Hematopoietic multipotent progenitor cell (in vitro differentiated cells): ENCODE measurements around the gene IL22. TPM values are rescaled to one million over a fixed set of nuclear protein-coding genes. Genes with fewer than 3 reads are reported as not detected.
"Not testable (repeated sequence)": the region's sequence is repeated elsewhere in the genome, so short reads cannot be mapped to it uniquely, and the experiment has no call there.

Source experiments
- DNase-seq, 3 donors: peaks; one replicate each; pipeline ENCODE4 v3.0.0-alpha.2; 2011 to 2015; ENCODE audit warnings: low read depth in 2 of 3, low spot score in 2 of 3
- total RNA-seq: library from RNA; depleted of rRNA; stranded (reverse); fragments of >200 nt; gene quantifications from one replicate; pipeline ENCODE4 v1.2.3, GENCODE V29; 2012

IL22 gene
- total RNA-seq, 1 donor = not detected

GRCh38 chr12:68231691-68232090 is 21.7 kb downstream of the IL22 start:
- DNase-seq = no peak

- DNase-seq = no peak
These were observed 22.2 kb downstream of the IL22 start for GRCh38 chr12:68231229-68231628.

DNA sequence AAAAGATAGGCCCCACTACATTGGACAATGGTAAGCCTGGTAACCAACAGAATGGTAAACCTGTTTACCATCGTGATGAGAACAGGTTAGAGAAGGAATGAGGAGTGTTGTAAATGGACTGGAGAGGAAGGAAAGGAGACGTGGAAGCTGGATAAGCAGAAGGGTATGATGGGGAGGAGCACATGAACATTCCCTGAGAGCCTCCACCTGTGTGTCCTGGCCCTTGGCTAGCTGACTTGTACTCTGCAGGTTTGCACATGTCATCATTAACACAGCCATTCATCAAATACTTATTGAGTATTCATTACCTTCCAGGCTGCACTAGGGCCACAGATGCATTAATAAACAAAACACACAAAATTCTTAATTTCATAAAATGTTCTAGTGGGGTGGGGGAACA is 23.4 kb downstream of the IL22 start:
- no peak for DNase-seq

DNA sequence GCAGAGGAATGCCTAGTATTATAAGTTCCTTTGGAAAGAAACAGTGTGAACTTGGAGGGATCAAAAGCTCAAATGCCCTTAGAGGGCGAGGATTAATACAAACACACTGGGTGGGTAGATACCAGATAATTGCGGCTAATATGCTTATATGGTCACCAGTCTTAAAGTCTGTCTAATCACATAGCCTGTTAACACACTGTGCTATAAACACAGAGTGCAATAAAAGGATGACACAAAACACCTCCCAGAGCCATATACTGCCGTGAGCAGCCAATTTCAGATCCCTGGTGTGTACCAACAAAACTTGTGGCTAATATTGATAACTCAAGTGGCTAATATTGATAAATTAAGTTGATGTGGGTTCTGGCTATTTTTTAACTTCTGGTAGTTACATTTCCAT is 26.0 kb downstream of the IL22 start:
- no peak for DNase-seq

- DNase-seq = no peak
These were observed 27.6 kb downstream of the IL22 start, which contains the start of gene IL26 for GRCh38 chr12:68225576-68226476. Gene IL26, minus strand, starts transcription at chr12:68225810. Its CDS starts 54 bp downstream, at chr12:68225756.

- no peak for DNase-seq
These were observed 28.7 kb downstream of the IL22 start for GRCh38 chr12:68224613-68225285.

- DNase-seq = peak; percentile 49 to 78 (median 76)
These were observed 30.2 kb downstream of the IL22 start for GRCh38 chr12:68223067-68223747.

GRCh38 chr12:68222326-68222725 is 31.1 kb downstream of the IL22 start:
- DNase-seq = no peak

DNA sequence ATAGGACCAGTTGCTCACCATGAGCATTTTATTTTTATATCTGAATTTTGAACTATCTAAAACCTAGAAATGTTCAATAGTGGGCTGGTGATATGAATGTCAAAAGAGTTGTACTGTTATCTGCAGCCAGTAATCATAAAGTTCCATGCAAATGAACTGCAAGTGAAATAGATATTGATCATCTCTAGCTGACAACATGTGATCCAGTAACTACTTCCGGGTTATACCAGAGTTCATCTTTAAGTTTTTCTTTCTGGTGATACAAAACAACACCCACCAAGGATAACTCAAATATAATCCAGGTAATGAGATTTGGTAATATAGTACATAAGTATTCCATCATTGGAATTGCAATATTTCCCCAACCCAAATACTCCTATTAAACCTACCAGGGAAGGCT is 31.9 kb downstream of the IL22 start:
- no peak for DNase-seq

GRCh38 chr12:68210875-68211274 is 42.5 kb downstream of the IL22 start:
- no peak for DNase-seq

DNA sequence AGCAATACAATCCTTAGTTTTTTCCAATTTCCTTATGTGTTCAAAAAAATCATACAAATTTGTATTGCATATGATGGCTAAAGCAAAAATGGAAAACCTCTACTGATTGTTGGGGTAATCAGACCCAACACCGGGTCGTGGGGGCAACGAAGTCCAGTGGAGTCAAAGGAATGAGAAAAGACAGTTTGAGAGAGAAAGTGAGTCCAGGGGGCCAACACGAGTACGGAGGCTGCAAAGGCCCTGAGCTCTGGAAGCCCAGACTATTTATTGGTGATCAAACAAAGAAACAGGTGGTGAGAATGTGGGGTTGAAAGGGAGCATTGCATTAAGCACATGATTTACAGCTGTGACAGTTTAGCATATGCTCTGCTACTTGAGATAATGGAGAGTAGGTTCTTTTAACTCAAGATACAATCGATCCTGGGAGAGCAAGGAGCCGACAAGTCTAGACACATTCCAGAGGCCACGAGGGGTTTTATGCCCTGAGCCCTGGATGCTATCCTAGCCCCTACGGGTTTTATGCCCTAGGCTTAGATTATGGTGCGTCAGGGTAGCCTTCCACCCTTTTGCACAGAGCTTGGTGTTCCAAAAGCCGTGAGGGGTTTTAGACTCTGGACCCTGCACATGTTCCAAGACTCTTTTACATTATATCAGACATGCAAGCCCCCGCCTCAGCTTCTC is 44.2 kb downstream of the IL22 start:
- DNase-seq = not testable (repeated sequence)

DNA sequence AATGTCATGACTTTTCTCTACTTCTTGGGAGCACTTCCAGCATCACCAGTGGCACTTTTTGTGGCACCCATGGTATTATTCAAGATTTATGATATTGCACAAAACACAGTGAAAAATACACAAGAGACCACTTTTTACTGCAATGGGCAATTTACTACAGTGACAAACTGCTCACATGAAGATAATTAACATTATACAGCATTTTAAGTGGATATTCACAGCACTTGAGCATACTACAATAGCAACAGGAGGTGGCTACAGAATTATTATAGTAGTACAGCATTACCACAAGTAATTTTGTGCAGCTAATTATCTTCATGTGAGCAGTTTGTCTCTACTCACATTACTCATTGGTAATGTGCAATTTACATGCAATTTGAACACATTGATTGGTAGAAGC is 46.1 kb downstream of the IL22 start:
- DNase-seq = no peak

- no peak for DNase-seq
These were observed 47.0 kb downstream of the IL22 start for GRCh38 chr12:68206446-68206845.

DNA sequence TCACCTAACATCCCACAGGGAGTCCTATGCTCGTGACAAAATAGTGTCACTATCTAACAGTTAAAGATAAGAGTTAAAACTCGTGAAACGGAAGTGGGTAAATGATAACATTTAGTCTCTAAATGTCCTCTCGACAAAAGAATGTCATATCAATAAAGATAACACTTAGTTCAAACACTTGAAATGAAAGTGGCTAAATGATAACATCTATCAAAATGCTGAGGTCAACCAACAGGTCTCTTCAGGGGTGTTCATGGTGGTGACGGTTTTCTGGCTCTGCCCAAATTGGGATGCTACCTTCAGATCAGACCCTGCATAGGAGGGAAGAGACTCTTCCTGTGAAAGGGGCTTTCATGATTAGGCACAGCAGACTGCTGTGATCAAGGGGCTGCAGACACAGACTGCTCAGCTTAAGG is 49.9 kb downstream of the IL22 start:
- DNase-seq = no peak

DNA sequence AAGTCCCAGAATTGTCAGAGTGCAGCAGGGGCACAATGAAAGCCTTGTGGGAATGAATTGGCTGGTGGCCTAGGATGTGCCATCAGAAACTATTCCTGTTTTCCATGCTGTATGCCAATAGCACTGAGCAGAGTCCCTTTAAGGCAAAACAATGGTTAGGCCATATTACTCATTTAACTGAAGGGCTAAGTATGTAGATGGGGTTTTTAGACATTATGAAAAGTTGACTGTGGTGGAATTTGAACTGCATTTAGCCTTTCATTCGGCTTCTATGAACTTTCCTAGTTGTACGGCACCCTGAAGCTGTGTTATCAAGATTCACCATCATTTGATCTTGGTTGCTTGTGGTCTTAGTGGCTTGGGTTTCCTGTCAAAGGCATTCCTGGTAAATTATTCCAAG is 52.5 kb downstream of the IL22 start:
- DNase-seq = no peak

DNA sequence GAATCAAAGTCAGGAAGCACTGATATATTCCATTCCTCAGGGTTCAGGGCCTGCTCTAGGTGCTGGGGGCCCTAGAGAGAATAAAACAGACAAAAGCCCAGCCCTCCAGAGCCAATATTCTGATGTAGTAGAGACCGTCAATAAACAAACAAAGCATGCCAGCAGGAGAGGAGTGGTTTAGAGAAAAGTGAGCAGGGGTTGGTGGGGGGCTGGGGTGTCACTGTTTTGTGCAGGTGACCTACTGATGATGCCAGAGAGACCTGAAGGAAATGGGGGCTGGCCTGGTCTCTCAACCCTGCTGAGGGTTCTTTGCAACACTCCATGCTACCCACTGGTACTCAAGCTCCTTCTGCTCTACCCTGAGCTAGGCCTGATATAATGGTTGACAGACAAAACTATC is 54.3 kb downstream of the IL22 start:
- no peak for DNase-seq

GRCh38 chr12:68198507-68199086 is 54.8 kb downstream of the IL22 start:
- DNase-seq = no peak
